ENCODE data around the gene GJB2. TPM values are rescaled to one million over a fixed set of nuclear protein-coding genes. Genes with fewer than 3 reads are reported as not detected.

GJB2 gene
- polyA plus RNA-seq, 12 donors, result 0.54 to 22.2 (median 0.93) TPM; not detected in 2

GRCh38 chr13:20193162-20193906 lies 596 bp upstream of the GJB2 start:
- no peak for DNase-seq

DNA sequence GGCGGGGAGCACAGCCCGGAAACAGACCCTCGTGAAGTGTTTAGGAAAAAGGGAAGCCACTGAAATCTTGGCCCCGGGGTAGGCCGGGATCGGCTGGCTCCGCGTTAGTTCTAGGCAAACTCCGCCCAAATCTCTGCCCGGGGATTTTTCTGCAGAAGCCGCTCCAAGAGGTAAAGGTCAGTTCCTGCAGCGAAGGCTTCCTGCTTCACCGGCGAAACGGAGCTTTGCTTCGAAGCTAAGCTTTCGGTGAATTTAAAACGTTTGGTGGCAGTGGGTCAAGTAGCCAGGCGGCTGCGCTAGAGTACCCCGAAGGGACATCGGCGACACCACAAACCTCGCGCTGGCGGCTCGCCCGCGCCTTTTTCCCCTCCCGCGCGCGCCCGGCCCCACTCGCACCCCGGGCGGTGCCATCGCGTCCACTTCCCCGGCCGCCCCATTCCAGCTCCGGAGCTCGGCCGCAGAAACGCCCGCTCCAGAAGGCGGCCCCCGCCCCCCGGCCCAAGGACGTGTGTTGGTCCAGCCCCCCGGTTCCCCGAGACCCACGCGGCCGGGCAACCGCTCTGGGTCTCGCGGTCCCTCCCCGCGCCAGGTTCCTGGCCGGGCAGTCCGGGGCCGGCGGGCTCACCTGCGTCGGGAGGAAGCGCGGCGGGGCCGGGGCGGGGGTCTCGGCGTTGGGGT lies 441 bp downstream of the GJB2 start:
- DNase-seq, result no peak

DNA sequence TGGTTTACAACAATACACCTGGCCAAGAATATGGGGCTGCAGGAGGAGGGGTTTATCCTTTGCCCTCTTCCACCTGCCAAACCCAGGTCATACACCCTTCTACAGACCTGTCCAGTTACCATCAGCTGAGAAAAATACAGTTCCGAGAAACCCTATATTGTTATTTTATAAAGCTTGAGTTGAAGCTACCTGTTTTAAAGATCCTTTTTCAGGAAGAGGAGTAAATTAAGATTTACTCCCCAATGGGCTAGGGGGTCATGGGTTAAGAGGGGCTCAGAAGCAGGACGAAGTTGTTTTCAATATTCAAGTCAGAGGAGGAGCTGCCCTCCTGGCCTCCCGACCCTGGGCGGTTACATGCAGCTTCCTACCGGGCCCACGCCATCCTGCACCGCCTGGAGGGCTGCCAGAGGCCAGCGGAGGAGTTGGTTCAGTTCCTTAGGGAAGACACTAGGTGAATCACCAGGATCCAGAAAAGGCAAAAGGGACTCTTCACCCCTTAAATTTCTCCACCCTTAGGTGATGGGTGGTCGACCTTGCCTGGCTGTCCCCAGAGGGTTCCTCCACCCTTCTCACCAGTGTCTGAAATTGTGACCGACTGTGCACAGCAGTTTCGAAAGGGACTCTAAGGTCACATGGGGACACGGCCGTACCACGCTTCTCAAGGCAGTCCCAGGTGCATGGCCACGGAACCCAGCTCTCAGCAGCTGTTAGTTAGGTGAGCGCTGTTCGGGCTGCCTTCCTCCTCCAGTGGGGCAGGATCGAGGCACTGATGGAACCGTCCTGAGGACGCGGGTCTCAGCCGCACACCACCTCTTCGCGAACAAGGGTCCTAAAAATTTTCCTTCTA lies 1.2 kb downstream of the GJB2 start:
- no peak for DNase-seq

GRCh38 chr13:20190481-20191310 lies 2.0 kb downstream of the GJB2 start:
- no peak for DNase-seq

DNA sequence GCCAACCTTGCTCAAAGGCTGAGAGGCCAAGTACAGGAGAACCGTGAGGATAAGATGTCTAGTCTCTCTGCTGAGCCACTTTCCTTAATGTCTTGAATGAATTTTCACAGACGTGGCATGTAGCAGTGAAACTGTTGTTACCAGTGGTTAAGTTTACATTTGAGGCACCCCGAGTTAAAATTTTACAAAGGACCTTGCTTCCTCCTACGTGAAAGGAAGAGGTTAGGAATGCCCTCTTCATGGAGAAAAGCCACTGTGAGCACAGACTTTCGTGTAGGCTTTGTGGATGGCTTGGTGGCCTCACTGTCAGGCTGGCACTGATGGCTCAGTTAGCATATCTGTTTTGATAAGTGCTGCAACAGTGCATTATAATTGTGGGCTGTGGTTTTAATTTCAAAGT lies 2.7 kb downstream of the GJB2 start:
- DNase-seq, result no peak

- DNase-seq, result no peak
Observed at GRCh38 chr13:20188667-20189553, 3.8 kb downstream of the GJB2 start.

DNA sequence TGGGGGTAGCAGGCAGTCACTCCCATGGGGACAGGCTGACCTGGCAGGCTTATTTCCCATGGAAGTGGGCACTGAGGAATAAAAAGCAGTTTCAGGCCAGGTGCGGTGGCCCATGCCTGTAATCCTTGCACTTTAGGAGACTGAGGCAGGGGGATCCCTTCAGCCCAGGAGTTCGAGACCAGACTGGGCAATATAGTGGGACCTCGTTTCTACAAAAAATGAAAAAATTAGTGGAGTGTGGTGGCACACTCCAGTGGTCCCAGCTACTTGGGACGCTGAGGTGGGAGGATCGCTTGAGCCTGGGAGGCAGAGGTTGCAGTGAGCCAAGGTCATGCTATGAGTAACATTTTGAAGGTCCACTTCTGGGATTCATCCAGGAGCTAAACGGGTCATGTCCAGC lies 6.0 kb downstream of the GJB2 start:
- no peak for DNase-seq

GRCh38 chr13:20185366-20186056 lies 7.2 kb downstream of the GJB2 start:
- DNase-seq, result no peak

- peak; percentile 70 for DNase-seq
Observed at GRCh38 chr13:20182231-20182846, 10.4 kb downstream of the GJB2 start.

DNA sequence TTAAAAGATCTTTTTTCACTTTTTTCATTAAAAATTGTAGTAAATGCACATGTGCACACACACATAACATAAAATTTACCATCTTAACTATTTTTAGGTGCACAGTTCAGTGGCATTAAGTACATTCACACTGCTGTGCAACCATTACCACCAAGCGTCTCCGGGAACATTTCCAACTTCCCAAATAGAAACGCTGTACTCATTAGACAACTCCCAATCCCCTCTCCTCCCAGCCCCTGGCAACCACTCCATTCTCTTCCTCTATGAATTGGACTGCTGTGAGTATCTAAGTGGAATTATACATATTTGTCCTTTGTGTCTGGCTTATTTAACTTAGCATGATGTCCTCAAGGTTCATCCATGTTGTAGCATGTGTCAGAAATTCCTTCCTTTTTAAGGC lies 11.6 kb downstream of the GJB2 start:
- no peak for DNase-seq

GRCh38 chr13:20178156-20178555 lies 14.6 kb downstream of the GJB2 start:
- DNase-seq, result no peak

DNA sequence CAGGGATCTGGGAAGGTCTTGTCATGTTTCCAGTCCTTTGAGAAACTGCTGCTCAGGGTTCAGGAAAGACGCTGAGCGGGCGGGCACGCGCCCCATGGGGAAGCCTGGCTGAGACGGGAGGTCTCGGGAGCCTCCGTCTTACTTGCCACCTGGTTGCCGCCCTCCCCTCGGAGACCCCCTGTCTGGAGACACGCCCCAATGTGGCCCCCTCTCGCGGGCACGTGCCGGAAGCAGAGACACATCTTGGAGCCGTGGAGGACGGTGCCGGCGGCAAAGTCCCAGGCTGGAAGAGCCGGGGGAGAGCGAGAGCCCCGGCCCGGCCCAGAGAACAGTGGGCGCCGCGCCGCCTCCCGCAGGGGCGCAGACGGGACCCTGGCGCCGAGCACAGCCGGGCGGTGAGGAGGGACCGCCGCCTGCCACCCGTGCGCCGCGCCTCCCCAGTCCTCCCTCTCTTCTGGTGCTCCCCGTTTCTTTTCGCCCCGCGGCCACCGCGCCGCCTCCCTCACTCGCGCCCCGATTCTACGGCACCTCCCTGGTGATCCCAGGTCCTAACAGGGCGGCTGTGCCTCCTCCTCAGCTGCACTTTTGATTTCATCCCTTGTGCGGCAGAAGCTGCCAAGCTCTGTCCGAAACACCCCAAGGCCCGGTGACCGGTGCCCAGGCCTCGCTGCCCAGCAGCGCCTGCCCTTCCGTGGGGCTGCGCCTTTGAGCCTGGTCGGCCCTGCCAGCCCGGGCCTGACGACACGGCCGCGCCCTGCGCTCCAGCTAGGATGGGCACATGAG lies 15.5 kb downstream of the GJB2 start:
- no peak for DNase-seq

DNA sequence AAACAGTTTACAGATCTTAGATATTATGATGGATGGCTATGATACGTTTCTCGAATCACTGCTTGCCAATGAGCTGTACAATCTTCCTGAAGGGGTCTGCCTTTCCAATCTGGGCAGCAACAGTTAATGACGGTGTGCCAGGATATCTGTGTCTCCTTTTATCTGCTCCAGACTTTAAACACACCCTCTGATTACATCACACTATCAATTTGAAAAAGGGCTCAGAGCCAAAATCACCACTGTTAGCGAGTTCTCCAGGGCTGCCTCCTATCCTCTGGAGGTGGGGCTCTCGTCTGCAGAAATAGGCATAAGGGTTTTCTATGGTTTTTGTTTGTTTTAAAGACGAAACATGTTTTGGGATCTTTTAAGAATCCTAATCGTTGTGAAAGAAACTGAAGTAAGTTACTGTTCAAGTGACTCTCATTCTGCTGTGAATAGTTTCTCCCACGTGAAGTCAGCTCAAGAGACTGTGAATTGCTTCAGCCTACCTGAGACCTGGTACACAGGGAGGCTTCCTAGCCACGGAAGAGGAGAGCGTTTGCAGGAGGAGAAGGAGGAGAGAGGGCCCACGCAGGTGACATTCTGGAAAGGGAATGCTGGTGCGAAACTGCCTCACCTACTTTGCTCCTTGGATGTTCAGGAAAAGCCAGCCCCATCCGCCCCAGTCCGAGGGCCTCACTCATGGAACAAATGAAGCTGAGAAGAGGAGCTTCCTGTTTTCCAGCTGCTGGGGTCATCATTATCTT lies 16.7 kb downstream of the GJB2 start:
- DNase-seq, result no peak

- no peak for DNase-seq
Observed at GRCh38 chr13:20175406-20175794, 17.3 kb downstream of the GJB2 start.

GRCh38 chr13:20174656-20175405 lies 17.9 kb downstream of the GJB2 start:
- no peak for DNase-seq

- no peak for DNase-seq
Observed at GRCh38 chr13:20173116-20173746, 19.5 kb downstream of the GJB2 start.

DNA sequence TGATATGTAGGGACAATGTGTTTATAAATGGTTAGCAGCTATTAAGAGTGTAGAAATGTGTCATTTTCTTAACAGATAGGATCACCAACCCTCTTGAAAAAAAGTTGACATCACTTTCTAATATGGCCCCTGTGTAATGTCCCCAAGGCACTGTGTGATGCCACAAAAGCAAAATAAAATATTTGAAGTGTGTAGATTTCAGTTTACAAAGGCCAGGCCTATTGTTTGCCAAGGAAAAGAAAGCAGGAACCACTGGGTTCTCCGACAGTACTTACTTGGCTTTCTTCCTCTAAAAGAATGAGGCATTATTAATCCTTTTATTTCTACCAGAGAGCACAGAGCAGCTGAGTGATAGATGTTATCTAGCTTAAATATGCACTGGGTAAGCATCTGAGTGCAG lies 21.4 kb downstream of the GJB2 start:
- DNase-seq, result no peak

Data from muscle of arm (tissue), 12 donors.